Mesenchymal stem cell (in vitro differentiated cells and primary cell): Measurements from ENCODE around the gene CAAP1.

Experiments used
- DNase-seq: peaks from one replicate; pipeline ENCODE4 v3.0.0-alpha.2; 2013
- H2AFZ ChIP-seq: one replicate; pipeline ENCODE4 v1.6.1; 2013; ENCODE audit warnings: low read depth, mild to moderate bottlenecking, control low read depth, inconsistent platforms, low read length, moderate library complexity
- H2AK5ac ChIP-seq: 2 replicates; pipeline ENCODE4 v1.6.1; 2013; ENCODE audit warnings: low read length, moderate library complexity, mild to moderate bottlenecking, inconsistent platforms; ENCODE audit not compliant: severe bottlenecking
- H2BK120ac ChIP-seq: one replicate; pipeline ENCODE4 v1.6.1; 2013; ENCODE audit warnings: low read depth, mild to moderate bottlenecking, inconsistent platforms, low read length, moderate library complexity
- H2BK12ac ChIP-seq, 2 experiments: one replicate each; pipeline ENCODE4 v1.6.1; 2013; ENCODE audit warnings: inconsistent platforms in 2 of 2, low read length in 2 of 2, mild to moderate bottlenecking in 2 of 2, moderate library complexity in 2 of 2, control low read depth in 1 of 2
- H2BK15ac ChIP-seq: one replicate; pipeline ENCODE4 v1.6.1; 2013; ENCODE audit warnings: mild to moderate bottlenecking, low read depth, inconsistent platforms; ENCODE audit not compliant: poor library complexity, severe bottlenecking
- H2BK5ac ChIP-seq: 2 replicates; pipeline ENCODE4 v1.6.1; 2013; ENCODE audit warnings: low read depth, mild to moderate bottlenecking, low read length, control low read depth, inconsistent platforms; ENCODE audit not compliant: poor library complexity, severe bottlenecking
- H3K14ac ChIP-seq, 2 experiments: one replicate each; pipeline ENCODE4 v1.6.1; 2013; ENCODE audit warnings: inconsistent platforms in 2 of 2, low read length in 2 of 2, control low read depth in 1 of 2, mild to moderate bottlenecking in 1 of 2, moderate library complexity in 1 of 2
- H3K18ac ChIP-seq, 2 experiments: one replicate each; pipeline ENCODE4 v1.6.1; 2013; ENCODE audit warnings: inconsistent platforms in 2 of 2, low read length in 2 of 2, control low read depth in 1 of 2, low read depth in 1 of 2, mild to moderate bottlenecking in 1 of 2
- H3K23ac ChIP-seq, 2 experiments: one replicate each; pipeline ENCODE4 v1.6.1; 2013; ENCODE audit warnings: inconsistent platforms in 2 of 2, low read length in 2 of 2, mild to moderate bottlenecking in 2 of 2, moderate library complexity in 2 of 2, control low read depth in 1 of 2
- H3K27ac ChIP-seq: 2 replicates; pipeline ENCODE4 v1.5.1; 2013; ENCODE audit warnings: mild to moderate bottlenecking, moderate library complexity, low read length, control low read depth, inconsistent platforms; ENCODE audit not compliant: poor library complexity, severe bottlenecking
- H3K27me3 ChIP-seq, 2 experiments: 2 replicates each; pipeline versions ENCODE4 v1.6.1 to v1.7.0; 2013; ENCODE audit warnings: low read length in 2 of 2, mild to moderate bottlenecking in 2 of 2, moderate library complexity in 2 of 2, control low read depth in 1 of 2, inconsistent platforms in 1 of 2; ENCODE audit not compliant: control insufficient read depth in 1 of 2, insufficient read depth in 1 of 2
- H3K36me3 ChIP-seq, 2 experiments: 2 replicates each; pipeline versions ENCODE4 v1.6.1 to v1.7.0; 2013; ENCODE audit warnings: low read length in 2 of 2, control low read depth in 1 of 2, inconsistent platforms in 1 of 2, low read depth in 1 of 2, mild to moderate bottlenecking in 1 of 2; ENCODE audit not compliant: insufficient read depth in 2 of 2, control insufficient read depth in 1 of 2
- H3K4ac ChIP-seq, 2 experiments: one replicate each; pipeline ENCODE4 v1.6.1; 2013; ENCODE audit warnings: inconsistent platforms in 2 of 2, low read length in 2 of 2, mild to moderate bottlenecking in 2 of 2, moderate library complexity in 2 of 2, control low read depth in 1 of 2, low read depth in 1 of 2
- H3K4me1 ChIP-seq: 2 replicates; pipeline ENCODE4 v1.6.1; 2013; ENCODE audit warnings: low read depth, low read length, control low read depth; ENCODE audit not compliant: control insufficient read depth, insufficient read depth
- H3K4me2 ChIP-seq: 2 replicates; pipeline ENCODE4 v1.6.1; 2013; ENCODE audit warnings: low read length, mild to moderate bottlenecking, inconsistent platforms; ENCODE audit not compliant: poor library complexity, severe bottlenecking
- H3K4me3 ChIP-seq, 2 experiments: 2 replicates each; pipeline versions ENCODE4 v1.5.1 to v1.7.0; 2013; ENCODE audit warnings: low read length in 2 of 2, mild to moderate bottlenecking in 2 of 2, control low read depth in 1 of 2, low read depth in 1 of 2; ENCODE audit not compliant: insufficient read depth in 1 of 2
- H3K79me1 ChIP-seq: replicated peaks from 2 replicates; pipeline ENCODE4 v1.6.1; 2013; ENCODE audit warnings: mild to moderate bottlenecking, control low read depth, low read length, inconsistent platforms; ENCODE audit not compliant: poor library complexity, severe bottlenecking
- H3K9ac ChIP-seq: 2 replicates; pipeline ENCODE4 v1.7.0; 2013; ENCODE audit warnings: mild to moderate bottlenecking, low read length, moderate library complexity
- H3K9me3 ChIP-seq: 2 replicates; pipeline ENCODE4 v1.7.0; 2013; ENCODE audit warnings: mild to moderate bottlenecking, low read length; ENCODE audit not compliant: control insufficient read depth
- H4K8ac ChIP-seq: one replicate; pipeline ENCODE4 v1.6.1; 2013; ENCODE audit warnings: inconsistent platforms, mild to moderate bottlenecking, low read length, moderate library complexity
- H4K91ac ChIP-seq: one replicate; pipeline ENCODE4 v1.6.1; 2013; ENCODE audit warnings: mild to moderate bottlenecking, low read length, inconsistent platforms
- WGBS: methylation state at CpG from one replicate; pipeline ENCODE4 v1.1.7; 2013; ENCODE audit warnings: mixed read lengths; 5-methylcytosine and 5-hydroxymethylcytosine counted together

The CAAP1 gene

GRCh38 chr9:26935847-26936246 lies 43.2 kb upstream of the CAAP1 start:
- H3K79me1 ChIP-seq: peaks cover 3% of the 10 kb centered on the region
- H2AK5ac ChIP-seq: no peak overlapping the region
- no peak overlapping the region for H2BK12ac ChIP-seq
- H3K27me3 ChIP-seq: no peaks in the 10 kb centered on the region
- no peak overlapping the region for H3K4ac ChIP-seq
- no peak overlapping the region for H3K18ac ChIP-seq
- H3K9ac ChIP-seq: no peak overlapping the region
- no peak overlapping the region for H2BK5ac ChIP-seq
- no peak overlapping the region for H4K91ac ChIP-seq
- H3K9me3 ChIP-seq: peaks cover 11% of the 10 kb centered on the region
- no peak overlapping the region for H3K23ac ChIP-seq
- H2AFZ ChIP-seq: no peak overlapping the region
- H2BK120ac ChIP-seq: no peak overlapping the region
- no peak overlapping the region for H3K4me2 ChIP-seq
- no peak overlapping the region for H3K27ac ChIP-seq
- no peak overlapping the region for H3K4me3 ChIP-seq
- no peak overlapping the region for H4K8ac ChIP-seq
- H3K14ac ChIP-seq: no peak overlapping the region
- H2BK15ac ChIP-seq: no peak overlapping the region
- H3K4me1 ChIP-seq: no peaks in the 10 kb centered on the region
- DNase-seq: no peak
- peaks cover 3 to 13% of the 10 kb centered on the region in 2 experiments for H3K36me3 ChIP-seq

- H3K4me1 ChIP-seq: peaks cover 2% of the 10 kb centered on the region
- over 99% methylated on average over 6 of the region's 8 CpGs for WGBS
- no peak overlapping the region for H2AK5ac ChIP-seq
- no peak overlapping the region for H3K4me2 ChIP-seq
- H2BK120ac ChIP-seq: no peak overlapping the region
- H3K4me3 ChIP-seq: no peak overlapping the region
- no peak overlapping the region for H3K27ac ChIP-seq
- no peak overlapping the region for H3K14ac ChIP-seq
- H3K79me1 ChIP-seq: peaks cover 21% of the 10 kb centered on the region
- no peak overlapping the region for H3K18ac ChIP-seq
- H3K27me3 ChIP-seq: no peaks in the 10 kb centered on the region
- no peaks in the 10 kb centered on the region for H3K9me3 ChIP-seq
- H4K91ac ChIP-seq: no peak overlapping the region
- no peak overlapping the region for H2BK12ac ChIP-seq
- peaks cover 18 to 60% of the 10 kb centered on the region in 2 experiments for H3K36me3 ChIP-seq
- no peak overlapping the region for H2BK5ac ChIP-seq
- H4K8ac ChIP-seq: no peak overlapping the region
- DNase-seq: no peak
- no peak overlapping the region for H3K9ac ChIP-seq
- H2AFZ ChIP-seq: no peak overlapping the region
- no peak overlapping the region for H3K4ac ChIP-seq
- no peak overlapping the region for H3K23ac ChIP-seq
- no peak overlapping the region for H2BK15ac ChIP-seq
These were observed 36.4 kb upstream of the CAAP1 start for GRCh38 chr9:26928902-26929495.

GRCh38 chr9:26925609-26926008 lies 33.0 kb upstream of the CAAP1 start:
- H3K27me3 ChIP-seq: no peaks in the 10 kb centered on the region

GRCh38 chr9:26919698-26920097 lies 27.1 kb upstream of the CAAP1 start:
- peaks cover 10 to 91% of the 10 kb centered on the region in 2 experiments for H3K36me3 ChIP-seq
- DNase-seq: no peak
- H4K8ac ChIP-seq: no peak overlapping the region
- H3K27ac ChIP-seq: no peak overlapping the region
- H2BK120ac ChIP-seq: no peak overlapping the region
- H2AK5ac ChIP-seq: no peak overlapping the region
- no peak overlapping the region for H3K4ac ChIP-seq
- no peak overlapping the region for H2AFZ ChIP-seq
- no peak overlapping the region for H2BK5ac ChIP-seq
- no peak overlapping the region for H3K18ac ChIP-seq
- H3K4me3 ChIP-seq: no peak overlapping the region
- no peak overlapping the region for H3K9ac ChIP-seq
- H3K4me1 ChIP-seq: no peaks in the 10 kb centered on the region
- H3K9me3 ChIP-seq: no peaks in the 10 kb centered on the region
- H3K4me2 ChIP-seq: no peak overlapping the region
- no peak overlapping the region for H4K91ac ChIP-seq
- H3K23ac ChIP-seq: no peak overlapping the region
- no peaks in the 10 kb centered on the region for H3K27me3 ChIP-seq
- H2BK12ac ChIP-seq: no peak overlapping the region
- H3K14ac ChIP-seq: no peak overlapping the region
- no peak overlapping the region for H2BK15ac ChIP-seq
- WGBS: 92% methylated on average over 1 of the region's 1 CpG
- peaks cover 15% of the 10 kb centered on the region for H3K79me1 ChIP-seq

More at GRCh38 chr9:26925609-26926008, 33.0 kb upstream of the CAAP1 start:
- Histone ChIP-seq H3K4me1 (peaks cover 2% of the 10 kb centered on the region), H2BK15ac (no peak overlapping the region), H3K27ac (no peak overlapping the region), H3K23ac (no peak overlapping the region), H3K14ac (no peak overlapping the region), H2AFZ (no peak overlapping the region), H3K9ac (no peak overlapping the region), H3K4me3 (no peak overlapping the region), H3K18ac (no peak overlapping the region), H3K9me3 (no peaks in the 10 kb centered on the region), H3K79me1 (peaks cover 23% of the 10 kb centered on the region), H3K4me2 (no peak overlapping the region), H2BK12ac (no peak overlapping the region), H2AK5ac (no peak overlapping the region), H3K4ac (no peak overlapping the region), H4K8ac (no peak overlapping the region), H3K36me3 (peaks cover 18 to 81% of the 10 kb centered on the region in 2 experiments), H2BK120ac (no peak overlapping the region), H4K91ac (no peak overlapping the region), H2BK5ac (no peak overlapping the region)
- no peak for DNase-seq
- whole genome bisulfite sequencing: 100% methylated on average over 3 of the region's 4 CpGs
